Transverse colon (tissue), 4 donors: Measurements from ENCODE around the gene CYFIP1. TPM values are rescaled to one million over a fixed set of nuclear protein-coding genes. Genes with fewer than 3 reads are reported as not detected.

ENCODE experiments used
- DNase-seq: peaks from one replicate; pipeline ENCODE4 v3.0.0-alpha.2; 2019
- H3K27ac ChIP-seq, 4 donors: fragments of 200-600 bp; sonication (generic); 2 replicates each; pipeline ENCODE4 v1.5.1; 2016 to 2018; ENCODE audit warnings: inconsistent platforms in 4 of 4
- H3K27me3 ChIP-seq: fragments of 200-600 bp; sonication (generic); 2 replicates; pipeline ENCODE4 v1.5.1; 2017; ENCODE audit warnings: inconsistent platforms
- H3K36me3 ChIP-seq, 4 donors: fragments of 200-600 bp; sonication (generic); 2 replicates each; pipeline ENCODE4 v1.5.1; 2017 to 2019; ENCODE audit warnings: inconsistent platforms in 4 of 4
- H3K4me1 ChIP-seq, 4 donors: fragments of 200-600 bp; sonication (generic); 2 replicates each; pipeline ENCODE4 v1.5.1; 2017 to 2020; ENCODE audit warnings: inconsistent platforms in 4 of 4
- H3K4me3 ChIP-seq, 4 donors: fragments of 200-600 bp; sonication (generic); 1 replicate in 1 of 4; 2 replicates in 3 of 4; pipeline versions ENCODE4 v1.5.1 to v1.6.1; 2017 to 2019; ENCODE audit warnings: inconsistent platforms in 4 of 4
- H3K9me3 ChIP-seq, 2 donors: fragments of 200-600 bp; sonication (generic); 2 replicates each; pipeline ENCODE4 v1.5.1; 2017 to 2019; ENCODE audit warnings: inconsistent platforms in 2 of 2
- EP300 ChIP-seq: sonication (generic); formaldehyde crosslinking; IDR thresholded peaks from one replicate; pipeline ENCODE4 v1.6.1; 2017; ENCODE audit warnings: antibody characterized with exemption, low read depth
- POLR2A ChIP-seq: fragments of 450-650 bp; IDR thresholded peaks from one replicate; pipeline ENCODE4 v1.6.1; 2016; ENCODE audit warnings: antibody characterized with exemption, mild to moderate bottlenecking, moderate library complexity
- POLR2AphosphoS5 ChIP-seq, 3 donors: sonication (generic); formaldehyde crosslinking; IDR thresholded peaks; one replicate each; pipeline ENCODE4 v1.6.1; 2016; ENCODE audit warnings: antibody characterized with exemption in 3 of 3
- WGBS, 2 donors: methylation state at CpG; one replicate each; pipeline ENCODE4 v1.1.5; 2018; ENCODE audit warnings: low coverage in 1 of 2; 5-methylcytosine and 5-hydroxymethylcytosine counted together
- in situ Hi-C, 4 donors: fragments of 200-750 bp; cut with MboI; loops; one replicate each; pipeline versions ENCODE4 v1.15.0 to v1.15.1; 2017; ENCODE audit warnings: low sequenced_read_pairs in 3 of 4, low pct_ligation_motif_present in 1 of 4, low pct_unique_long_range_greater_than_20kb in 1 of 4
- intact Hi-C: fragments of 100-400 bp; cut with DNase I; formaldehyde crosslinking; loops from one replicate; pipeline ENCODE4 v1.15.1; 2023; ENCODE audit warnings: low total_unique reads
- total RNA-seq, 4 donors: library from RNA; depleted of rRNA; stranded (reverse); fragments of >200 nt; gene quantifications; one replicate each; pipeline ENCODE4 v1.1.0, GENCODE V29; 2016
- TF ChIP-seq, protein P1 (sequence below), 5 experiments: fragments of 200-600 bp in 3 of 5; fragments of 450-650 bp in 2 of 5; sonication (generic) in 3 of 5; IDR thresholded peaks; 1 replicate in 2 of 5; 2 replicates in 3 of 5; pipeline ENCODE4 v1.5.1; 2016 to 2017; ENCODE audit warnings: antibody characterized with exemption in 5 of 5, inconsistent platforms in 3 of 5, mild to moderate bottlenecking in 2 of 5, moderate library complexity in 1 of 5

CYFIP1 gene
- total RNA-seq, 4 donors from 2014 or later: 63.7 to 201 (median 171) TPM

- no peak for DNase-seq
- TF ChIP-seq EP300: no peak
- no peak for TF ChIP-seq POLR2AphosphoS5 (IDR thresholded peaks at IDR 0.05)
- TF ChIP-seq, protein P1, sequence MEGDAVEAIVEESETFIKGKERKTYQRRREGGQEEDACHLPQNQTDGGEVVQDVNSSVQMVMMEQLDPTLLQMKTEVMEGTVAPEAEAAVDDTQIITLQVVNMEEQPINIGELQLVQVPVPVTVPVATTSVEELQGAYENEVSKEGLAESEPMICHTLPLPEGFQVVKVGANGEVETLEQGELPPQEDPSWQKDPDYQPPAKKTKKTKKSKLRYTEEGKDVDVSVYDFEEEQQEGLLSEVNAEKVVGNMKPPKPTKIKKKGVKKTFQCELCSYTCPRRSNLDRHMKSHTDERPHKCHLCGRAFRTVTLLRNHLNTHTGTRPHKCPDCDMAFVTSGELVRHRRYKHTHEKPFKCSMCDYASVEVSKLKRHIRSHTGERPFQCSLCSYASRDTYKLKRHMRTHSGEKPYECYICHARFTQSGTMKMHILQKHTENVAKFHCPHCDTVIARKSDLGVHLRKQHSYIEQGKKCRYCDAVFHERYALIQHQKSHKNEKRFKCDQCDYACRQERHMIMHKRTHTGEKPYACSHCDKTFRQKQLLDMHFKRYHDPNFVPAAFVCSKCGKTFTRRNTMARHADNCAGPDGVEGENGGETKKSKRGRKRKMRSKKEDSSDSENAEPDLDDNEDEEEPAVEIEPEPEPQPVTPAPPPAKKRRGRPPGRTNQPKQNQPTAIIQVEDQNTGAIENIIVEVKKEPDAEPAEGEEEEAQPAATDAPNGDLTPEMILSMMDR (IDR thresholded peaks at IDR 0.05): no peak
- no peak for TF ChIP-seq POLR2A
- H3K36me3 ChIP-seq: peaks cover 0 to 38% (median 12%) of the 10 kb centered on the region in 4 donors
- 91% methylated on average over 25 of the region's 25 CpGs; no CpG with 5 or more reads in 1 of the 2 donors for WGBS, 2 donors
- H3K4me3 ChIP-seq: no peak overlapping the region
- in situ Hi-C loops: loop anchor here in 1 of 4 donors (25.0 kb wide), 1 partner anchor 106 kb away; no protein-coding TSS in a partner anchor
- H3K27ac ChIP-seq: no peak overlapping the region
- H3K9me3 ChIP-seq: no peaks in the 10 kb centered on the region
- H3K27me3 ChIP-seq: no peaks in the 10 kb centered on the region
- intact Hi-C loops: no loop called here
- no peaks in the 10 kb centered on the region for H3K4me1 ChIP-seq
Measured at GRCh38 chr15:22918596-22919140, 61.5 kb downstream of the CYFIP1 start.

- H3K4me1 ChIP-seq: no peaks in the 10 kb centered on the region
- intact Hi-C loops (no loop called here), in situ Hi-C loops (loop anchor here in 1 of 4 donors (25.0 kb wide), 1 partner anchor 106 kb away; no protein-coding TSS in a partner anchor)
- H3K4me3 ChIP-seq: no peak overlapping the region
- peaks cover 0 to 38% (median 12%) of the 10 kb centered on the region in 4 donors for H3K36me3 ChIP-seq
- H3K9me3 ChIP-seq: no peaks in the 10 kb centered on the region
- 91% methylated on average over 9 of the region's 9 CpGs; no CpG with 5 or more reads in 1 of the 2 donors for WGBS, 2 donors
- TF ChIP-seq POLR2AphosphoS5 (IDR thresholded peaks at IDR 0.05) (no peak), EP300 (no peak), POLR2A (no peak)
- TF ChIP-seq, protein P1 (IDR thresholded peaks at IDR 0.05): no peak
- H3K27me3 ChIP-seq: no peaks in the 10 kb centered on the region
- no peak overlapping the region for H3K27ac ChIP-seq
- no peak for DNase-seq
Measured at GRCh38 chr15:22918056-22918455, 62.1 kb downstream of the CYFIP1 start.

DNA sequence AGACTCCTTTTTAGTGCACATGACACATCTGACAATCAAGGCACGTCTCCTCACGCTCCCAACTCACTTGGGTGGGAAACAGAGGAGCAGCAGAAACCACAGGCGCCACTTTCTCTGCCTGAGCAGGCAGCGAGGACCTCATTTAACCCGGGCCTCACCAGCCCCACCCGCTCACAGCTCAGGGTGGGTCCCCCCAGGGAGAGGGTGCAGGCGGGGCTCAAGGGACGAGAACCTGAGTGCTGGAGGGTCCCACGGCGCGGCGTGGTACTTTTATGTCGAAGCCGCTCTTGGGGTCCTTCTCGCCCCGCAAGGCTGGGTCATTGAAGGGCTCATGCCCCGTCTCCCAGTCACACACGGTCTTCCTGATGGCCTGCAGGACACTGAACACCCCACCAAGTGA, 62.6 kb downstream of the CYFIP1 start:
- Histone ChIP-seq H3K36me3 (peaks cover 0 to 43% (median 15%) of the 10 kb centered on the region in 4 donors), H3K4me1 (no peaks in the 10 kb centered on the region), H3K27ac (no peak overlapping the region), H3K27me3 (no peaks in the 10 kb centered on the region), H3K4me3 (no peak overlapping the region), H3K9me3 (no peaks in the 10 kb centered on the region)
- intact Hi-C loops: no loop called here
- DNase-seq: no peak
- TF ChIP-seq, protein P1 (IDR thresholded peaks at IDR 0.05): no peak
- TF ChIP-seq EP300 (no peak), POLR2A (no peak), POLR2AphosphoS5 (IDR thresholded peaks at IDR 0.05) (no peak)
- WGBS, 2 donors: 97% methylated on average over 18 of the region's 18 CpGs; no CpG with 5 or more reads in 1 of the 2 donors
- in situ Hi-C loops: loop anchor here in 1 of 4 donors (25.0 kb wide), 1 partner anchor 105 kb away; no protein-coding TSS in a partner anchor

GRCh38 chr15:22916606-22917350, 63.4 kb downstream of the CYFIP1 start:
- TF ChIP-seq, protein P1 (IDR thresholded peaks at IDR 0.05): no peak
- no peak for TF ChIP-seq POLR2A
- no peak for TF ChIP-seq POLR2AphosphoS5 (IDR thresholded peaks at IDR 0.05)
- no peak for TF ChIP-seq EP300
- in situ Hi-C loops (loop anchor here in 1 of 4 donors (25.0 kb wide), 1 partner anchor 104 kb away; no protein-coding TSS in a partner anchor), intact Hi-C loops (no loop called here)
- WGBS, 2 donors: 92 to 96% methylated on average over 15 to 36 of the region's 36 CpGs
- Histone ChIP-seq H3K4me3 (no peak overlapping the region), H3K4me1 (no peaks in the 10 kb centered on the region), H3K36me3 (peaks cover 0 to 45% (median 18%) of the 10 kb centered on the region in 4 donors), H3K27me3 (no peaks in the 10 kb centered on the region), H3K9me3 (no peaks in the 10 kb centered on the region), H3K27ac (no peak overlapping the region)
- no peak for DNase-seq
